GM18858 (cell line): ENCODE data around the gene WNT5B.
"Not testable (repeated sequence)": the region's sequence is repeated elsewhere in the genome, so short reads cannot be mapped to it uniquely, and the experiment has no call there.

ENCODE experiments used
- ATAC-seq: cut with Tn5 transposase; IDR thresholded peaks from one replicate; pipeline ENCODE4 v1.9.1; 2021; ENCODE audit not compliant: unreplicated experiment

The WNT5B gene

DNA sequence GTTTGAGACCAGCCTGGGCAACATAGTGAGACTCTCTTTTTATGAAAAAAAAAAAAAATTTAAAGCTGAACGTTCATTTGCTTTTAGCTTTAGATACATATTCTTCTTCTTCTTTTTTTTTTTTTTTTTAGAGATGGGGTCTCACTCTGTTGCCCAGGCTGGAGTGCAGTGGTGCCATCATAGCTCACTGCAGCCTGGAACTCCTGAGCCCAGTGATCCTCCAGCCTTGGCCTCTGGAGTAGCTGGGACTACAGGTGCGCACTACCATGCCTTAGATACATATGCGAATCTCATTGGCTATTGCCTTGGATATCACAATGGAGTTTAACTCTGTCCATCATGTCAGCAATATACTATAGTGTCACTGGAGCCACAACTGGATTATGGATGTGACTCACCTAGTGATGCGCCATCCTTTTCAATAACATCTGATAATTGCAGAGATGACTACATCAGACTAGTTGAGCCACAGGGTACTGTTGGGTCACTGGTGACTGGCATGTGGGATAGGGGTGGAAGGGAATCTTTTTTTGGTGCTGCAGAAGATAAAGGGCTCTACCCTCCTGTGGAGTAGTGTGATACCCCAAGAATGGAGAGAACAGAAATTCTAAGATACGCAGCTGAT lies 59.2 kb downstream of the WNT5B start:
- no peak for ATAC-seq

DNA sequence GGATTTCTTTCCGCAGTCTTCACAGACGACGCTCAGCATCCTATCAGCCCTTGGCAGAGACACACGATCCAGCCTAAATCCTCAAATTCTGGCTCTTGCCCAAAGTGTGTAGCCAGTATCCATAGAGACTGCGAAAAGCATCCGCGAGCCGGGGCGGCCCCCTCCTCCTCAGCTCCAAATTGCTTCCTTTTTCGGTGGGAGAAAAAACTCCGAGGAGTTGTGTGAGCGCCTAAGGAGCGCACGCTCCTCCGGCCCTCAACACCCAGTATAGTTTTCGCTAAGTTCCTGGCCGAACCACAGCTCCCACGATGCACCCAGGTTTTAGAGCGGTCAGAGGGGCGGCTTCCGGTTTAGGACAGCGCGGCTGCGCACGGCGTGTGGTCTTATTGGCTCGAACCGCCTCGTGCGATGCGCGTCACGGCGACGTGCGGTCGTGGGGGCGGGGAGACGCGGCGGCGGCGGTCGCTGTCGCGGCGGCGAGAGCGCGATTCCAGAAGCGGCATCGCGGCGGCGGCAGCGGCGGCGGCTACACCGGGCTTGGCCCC lies 61.6 kb downstream of the WNT5B start, which contains the start of gene ADIPOR2:
Gene ADIPOR2, plus strand, starts transcription at position 493 of the 545 bp plus-strand sequence. CDS start 63,274 bp downstream, outside the sequence.
- ATAC-seq = peak; percentile 86

DNA sequence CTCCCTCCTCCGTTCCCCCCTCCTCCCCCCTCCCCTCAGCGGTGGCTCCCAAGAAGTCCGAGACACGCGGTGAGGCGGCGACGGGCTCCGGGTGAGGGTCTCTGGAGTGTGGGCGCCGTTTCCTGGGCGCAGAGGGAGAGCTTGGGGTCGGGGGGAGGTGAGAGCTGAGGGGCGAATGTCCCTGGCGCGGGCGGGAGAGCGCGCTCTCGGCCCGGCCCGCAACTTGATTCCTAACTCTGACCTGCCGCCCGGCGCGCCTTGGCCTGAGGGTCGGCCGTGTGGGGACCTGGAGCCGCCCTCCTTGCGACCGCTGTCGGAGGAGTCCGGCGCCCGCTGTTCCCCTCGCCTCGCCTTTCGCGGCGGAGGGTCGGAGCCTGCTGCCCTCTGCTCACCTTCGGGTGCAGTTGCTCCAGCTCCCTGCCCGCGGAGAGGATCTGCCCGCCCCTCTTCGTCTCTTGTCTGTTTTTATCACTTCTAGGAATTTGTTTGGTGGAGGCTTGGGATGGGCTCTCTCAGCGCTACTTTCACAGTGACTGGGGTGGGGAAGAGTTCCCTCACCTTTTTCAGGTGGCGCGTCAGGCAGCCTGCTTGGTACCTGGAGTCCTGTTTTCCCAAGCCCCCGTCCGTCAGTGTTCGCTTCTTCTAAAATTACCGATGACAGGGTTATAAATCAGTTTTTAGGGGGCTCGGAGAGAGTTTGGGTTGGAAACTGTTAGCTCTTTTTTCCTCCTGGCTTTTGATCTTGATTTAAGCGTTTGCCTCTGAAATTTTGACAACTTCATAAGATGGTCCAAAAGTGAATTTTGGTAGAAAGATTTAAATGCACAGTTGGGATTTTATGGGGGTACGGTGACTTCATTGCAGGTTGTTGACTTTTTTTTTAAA lies 62.3 kb downstream of the WNT5B start:
- ATAC-seq = peak; percentile 17

DNA sequence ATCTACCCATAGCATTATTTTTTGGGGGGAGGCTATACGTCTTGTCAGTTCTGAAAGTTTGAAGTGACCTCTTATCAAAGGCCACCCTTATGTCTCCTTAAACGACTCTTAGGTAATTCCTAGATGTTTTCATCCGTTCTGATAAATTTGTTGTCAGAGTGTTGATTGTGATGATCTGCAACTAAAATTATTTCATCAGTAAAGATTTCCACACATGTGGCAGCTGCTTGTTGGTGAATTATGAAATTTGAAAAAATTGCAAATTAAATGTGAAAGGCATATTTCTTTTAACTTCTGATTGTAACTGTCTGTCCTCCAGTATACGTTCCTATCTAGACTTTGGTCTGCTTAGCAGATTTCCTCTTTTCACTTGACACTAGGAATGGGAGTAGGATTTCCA lies 63.2 kb downstream of the WNT5B start:
- no peak for ATAC-seq

DNA sequence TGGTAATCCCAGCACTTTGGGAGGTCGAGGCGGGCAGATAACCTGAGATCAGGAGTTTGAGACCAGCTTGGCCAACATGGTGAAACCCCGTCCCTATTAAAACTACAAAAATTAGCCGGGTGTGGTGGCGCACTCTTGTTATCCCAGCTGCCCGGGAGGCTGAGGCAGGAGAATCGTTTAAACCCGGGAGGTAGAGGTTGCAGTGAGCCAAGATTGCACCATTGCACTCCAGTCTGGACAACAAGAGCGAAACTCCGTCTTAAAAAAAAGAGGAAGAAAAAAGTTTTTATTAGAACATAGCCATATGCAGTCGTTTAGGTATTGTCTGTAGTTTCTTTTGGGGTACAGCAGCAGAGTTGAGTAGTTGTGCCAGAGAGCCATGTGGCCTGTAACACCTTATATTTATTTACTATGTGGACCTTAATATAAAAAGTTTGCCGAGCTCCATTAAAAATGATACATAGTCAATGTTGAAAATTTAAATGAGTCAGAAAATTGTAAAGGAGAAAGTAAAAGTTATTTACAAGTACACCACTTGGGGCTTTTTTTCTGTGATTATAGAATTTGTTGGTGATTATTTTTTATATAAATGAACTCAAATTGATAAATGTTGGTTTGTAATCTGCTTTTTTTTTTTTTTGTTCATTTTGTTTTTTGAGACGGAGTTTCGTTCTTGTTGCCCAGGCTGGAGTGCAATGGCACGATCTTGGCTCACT lies 64.0 kb downstream of the WNT5B start:
- no peak for ATAC-seq

DNA sequence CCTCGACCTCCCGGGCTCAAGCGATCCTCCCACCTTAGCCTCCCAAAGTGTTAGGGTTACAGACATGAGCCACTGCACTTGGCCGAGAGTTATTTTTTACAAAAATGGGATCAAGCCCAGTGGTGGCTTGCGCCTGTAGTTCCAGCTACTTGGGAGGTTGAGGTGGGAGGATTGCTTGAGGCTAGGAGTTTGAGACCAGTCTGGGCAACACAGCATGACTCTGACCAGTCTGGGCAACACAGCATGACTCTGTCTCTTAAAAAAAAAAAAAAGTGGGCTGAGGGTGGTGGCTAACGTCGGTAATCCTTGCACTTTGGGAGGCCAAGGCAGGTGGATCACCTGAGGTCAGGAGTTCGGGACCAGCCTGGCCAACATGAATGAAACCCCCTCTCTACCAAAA lies 66.1 kb downstream of the WNT5B start:
- not testable (repeated sequence) for ATAC-seq

DNA sequence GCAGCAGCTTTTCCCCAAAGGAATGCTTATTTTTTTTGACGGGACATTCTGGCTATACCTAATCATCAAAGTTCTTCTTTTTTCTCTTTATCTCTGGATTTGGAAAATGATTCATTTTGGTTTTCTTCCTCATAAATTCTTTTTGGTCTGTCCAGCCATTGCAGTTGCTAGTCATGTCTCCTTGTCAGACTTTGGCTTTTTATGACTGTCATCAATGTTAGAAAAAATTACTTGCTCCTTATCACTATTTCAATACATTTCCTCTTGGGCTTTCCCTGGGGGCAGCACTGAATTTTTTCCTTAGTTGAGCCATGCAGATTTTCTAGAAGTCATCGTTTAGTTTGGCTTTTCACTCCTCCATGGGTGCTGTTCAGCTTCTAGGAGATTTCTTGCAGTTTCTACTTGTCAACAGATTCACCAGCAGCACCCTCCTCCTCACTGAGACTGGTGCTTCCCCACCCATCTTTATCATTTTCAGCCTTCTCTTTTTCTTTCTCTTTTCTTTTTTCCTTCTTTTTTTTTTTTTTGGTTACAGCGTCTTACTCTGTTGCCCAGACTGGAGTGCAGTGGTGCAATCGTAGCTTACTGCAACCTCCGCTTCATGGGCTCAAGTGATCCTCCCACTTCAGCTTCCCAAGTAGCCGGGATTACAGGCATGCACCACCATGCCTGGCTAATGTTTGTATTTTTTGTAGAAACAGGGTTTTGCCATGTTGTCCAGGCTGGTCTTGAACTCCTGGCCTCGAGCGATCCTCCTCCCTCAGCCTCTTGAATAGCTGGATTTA lies 67.0 kb downstream of the WNT5B start:
- ATAC-seq = no peak

DNA sequence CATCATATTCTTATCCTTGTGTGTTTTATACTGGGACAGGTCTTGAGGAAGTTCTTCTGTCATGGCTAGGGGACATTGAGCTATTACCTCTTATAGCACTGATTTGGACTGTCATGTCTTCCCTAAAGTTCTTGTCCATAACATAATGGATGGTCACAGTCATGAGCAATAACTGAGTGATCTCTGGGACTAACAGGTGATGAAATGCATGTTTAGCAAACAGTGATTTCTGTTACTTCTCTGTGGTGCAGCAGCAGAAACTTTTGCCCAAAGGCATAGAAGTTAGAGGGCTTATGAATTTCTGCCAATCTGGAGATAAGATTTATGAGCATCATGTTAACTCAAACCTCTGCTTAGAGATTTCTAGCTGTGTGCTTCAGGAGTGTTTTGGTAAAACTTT lies 67.8 kb downstream of the WNT5B start:
- ATAC-seq = no peak
